ENCODE data around the gene SLC29A1. TPM values are rescaled to one million over a fixed set of nuclear protein-coding genes. Genes with fewer than 3 reads are reported as not detected.

Gene SLC29A1
- total RNA-seq = 59.8 TPM
- long read RNA-seq, transcript SLC29A1-208 (13 exons, 2,326 nt) = minor isoform, 5 of 223 reads
- long read RNA-seq, transcript SLC29A1-209 (13 exons, 2,318 nt) = major isoform, 72 of 223 reads
- long read RNA-seq, partial matches to known transcripts = 79 of 223 reads
- long read RNA-seq, other reads (novel, unspliced or antisense) = 62 of 223 reads

- H3K4me1 ChIP-seq = peaks cover 58% of the 10 kb centered on the region
- no peaks in the 10 kb centered on the region for H3K27me3 ChIP-seq
- ATAC-seq (peak; percentile 67), DNase-seq (peak; percentile 91)
- intact Hi-C loops (cut with DNase I) = no loop called here
- peak within 1 kb of the TSS; percentile 84 for H3K27ac ChIP-seq
- no peaks in the 10 kb centered on the region for H3K9me3 ChIP-seq
- H3K36me3 ChIP-seq = no peaks in the 10 kb centered on the region
- TF ChIP-seq CTCF (IDR thresholded peaks at IDR 0.05) = no peak
- peak within 1 kb of the TSS; percentile 71 for H3K4me3 ChIP-seq
These were observed at the start of gene SLC29A1 for GRCh38 chr6:44223319-44224028. TSS of gene SLC29A1 (plus strand) at chr6:44223595. CDS start at chr6:44227314, 3,719 bp downstream.

GRCh38 chr6:44176130-44176761 lies 47.1 kb upstream of the SLC29A1 start:
- Histone ChIP-seq H3K4me1 (peaks cover 7% of the 10 kb centered on the region), H3K27me3 (no peaks in the 10 kb centered on the region), H3K27ac (no peak overlapping the region), H3K9me3 (no peaks in the 10 kb centered on the region), H3K36me3 (no peaks in the 10 kb centered on the region), H3K4me3 (no peak overlapping the region)
- DNase-seq (no peak), ATAC-seq (peak; percentile 9)
- intact Hi-C loops (cut with DNase I) = no loop called here
- no peak for TF ChIP-seq CTCF (IDR thresholded peaks at IDR 0.05)

DNA sequence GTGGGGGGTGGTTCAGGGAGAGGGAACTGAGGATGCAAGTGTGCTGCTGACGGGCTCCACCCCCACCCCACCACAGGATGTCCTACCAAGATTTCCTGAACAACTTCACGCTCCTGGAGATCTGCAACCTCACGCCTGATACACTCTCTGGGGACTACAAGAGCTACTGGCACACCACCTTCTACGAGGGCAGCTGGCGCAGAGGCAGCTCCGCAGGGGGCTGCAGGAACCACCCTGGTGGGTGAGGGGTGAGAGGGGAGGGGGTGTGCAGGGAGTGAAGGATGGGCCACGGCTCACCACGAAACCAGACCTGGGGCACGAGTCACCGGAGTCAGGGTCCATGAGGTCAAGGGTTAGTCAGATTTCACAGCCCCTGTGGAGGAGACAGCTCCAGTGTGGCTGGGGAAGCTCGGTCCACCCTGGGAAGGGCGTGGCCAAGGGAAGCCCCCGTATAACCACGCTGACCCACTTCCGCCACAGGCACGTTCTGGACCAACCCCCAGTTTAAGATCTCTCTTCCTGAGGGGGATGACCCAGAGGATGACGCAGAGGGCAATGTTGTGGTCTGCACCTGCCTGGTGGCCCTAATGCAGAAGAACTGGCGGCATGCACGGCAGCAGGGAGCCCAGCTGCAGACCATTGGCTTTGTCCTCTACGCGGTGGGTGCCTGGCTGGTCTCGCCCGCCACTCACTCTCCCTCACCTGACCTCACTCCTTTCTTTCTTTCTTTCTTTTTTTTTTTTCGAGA lies 46.5 kb upstream of the SLC29A1 start:
- no peak overlapping the region for H3K27ac ChIP-seq
- intact Hi-C loops (cut with DNase I) = no loop called here
- no peak for TF ChIP-seq CTCF (IDR thresholded peaks at IDR 0.05)

GRCh38 chr6:44177691-44178423 lies 45.5 kb upstream of the SLC29A1 start:
- Histone ChIP-seq H3K27ac (no peak overlapping the region), H3K27me3 (no peaks in the 10 kb centered on the region), H3K9me3 (no peaks in the 10 kb centered on the region), H3K36me3 (no peaks in the 10 kb centered on the region), H3K4me3 (no peak overlapping the region), H3K4me1 (peaks cover 6% of the 10 kb centered on the region)
- no peak for DNase-seq
- no peak for TF ChIP-seq CTCF (IDR thresholded peaks at IDR 0.05)
- peak; percentile 71 for ATAC-seq
- intact Hi-C loops (cut with DNase I) = no loop called here

More for the DNA sequence above, 46.5 kb upstream of the SLC29A1 start:
- DNase-seq = no peak
- no peak overlapping the region for H3K4me3 ChIP-seq
- no peaks in the 10 kb centered on the region for H3K9me3 ChIP-seq
- peaks cover 7% of the 10 kb centered on the region for H3K4me1 ChIP-seq
- no peaks in the 10 kb centered on the region for H3K36me3 ChIP-seq
- no peaks in the 10 kb centered on the region for H3K27me3 ChIP-seq
- no peak for ATAC-seq

GRCh38 chr6:44178424-44179071 lies 44.8 kb upstream of the SLC29A1 start:
- DNase-seq = no peak
- Histone ChIP-seq H3K4me3 (no peak overlapping the region), H3K4me1 (peaks cover 3% of the 10 kb centered on the region), H3K27ac (no peak overlapping the region), H3K27me3 (no peaks in the 10 kb centered on the region), H3K9me3 (no peaks in the 10 kb centered on the region), H3K36me3 (no peaks in the 10 kb centered on the region)
- no peak for TF ChIP-seq CTCF (IDR thresholded peaks at IDR 0.05)
- intact Hi-C loops (cut with DNase I) = no loop called here
- no peak for ATAC-seq
